ENCODE measurements around the gene MED14. TPM values are rescaled to one million over a fixed set of nuclear protein-coding genes. Genes with fewer than 3 reads are reported as not detected.

Gene MED14
- total and polyA plus RNA-seq, 2 of the 13 experiments (the other 11 are each of a cell fraction or from before 2014, with no cell fraction given) = 10.2 to 16.3 TPM

DNA sequence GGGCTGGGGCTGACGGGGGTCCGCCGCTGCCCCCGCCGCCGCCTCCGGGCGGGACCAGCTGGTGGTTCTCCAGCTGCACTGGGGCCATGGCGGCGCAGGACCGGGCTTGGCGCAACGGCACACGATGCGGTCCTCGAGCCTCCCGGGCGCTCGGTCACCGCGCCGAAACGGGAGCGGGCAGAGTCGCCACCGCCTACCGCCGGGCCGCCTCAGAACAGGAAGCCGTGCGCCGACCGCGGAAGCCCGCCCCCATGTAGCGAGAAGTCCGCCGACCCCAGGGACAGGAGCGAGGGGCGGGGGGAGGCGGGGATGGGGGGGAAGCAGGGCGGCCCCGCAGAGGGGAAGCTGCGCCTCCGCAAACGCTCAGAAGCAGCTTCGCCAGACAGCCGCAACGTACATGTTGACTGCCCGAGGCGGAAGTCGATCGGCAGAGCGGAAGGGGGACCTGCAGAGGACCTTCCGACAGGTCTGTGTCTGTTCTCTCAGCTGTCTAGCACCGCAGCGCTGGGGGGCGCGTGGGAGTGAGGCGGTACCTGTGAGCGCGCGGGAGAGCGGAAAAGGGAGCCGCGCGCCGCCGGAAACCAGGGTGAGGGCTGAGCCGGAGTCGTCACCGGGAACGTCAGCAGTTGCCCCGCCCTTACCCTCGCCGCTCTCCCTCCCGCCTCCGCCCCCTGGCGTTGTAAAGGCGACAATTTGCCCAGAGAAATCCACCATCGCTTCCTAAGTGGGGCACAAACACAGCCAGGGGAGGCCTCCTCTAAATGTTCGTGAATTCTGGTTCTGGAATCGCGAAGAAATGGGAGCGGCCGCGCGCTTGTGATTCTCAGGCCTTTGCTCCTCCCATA lies at the start of gene MED14 (continued):
- TF ChIP-seq, protein P1, sequence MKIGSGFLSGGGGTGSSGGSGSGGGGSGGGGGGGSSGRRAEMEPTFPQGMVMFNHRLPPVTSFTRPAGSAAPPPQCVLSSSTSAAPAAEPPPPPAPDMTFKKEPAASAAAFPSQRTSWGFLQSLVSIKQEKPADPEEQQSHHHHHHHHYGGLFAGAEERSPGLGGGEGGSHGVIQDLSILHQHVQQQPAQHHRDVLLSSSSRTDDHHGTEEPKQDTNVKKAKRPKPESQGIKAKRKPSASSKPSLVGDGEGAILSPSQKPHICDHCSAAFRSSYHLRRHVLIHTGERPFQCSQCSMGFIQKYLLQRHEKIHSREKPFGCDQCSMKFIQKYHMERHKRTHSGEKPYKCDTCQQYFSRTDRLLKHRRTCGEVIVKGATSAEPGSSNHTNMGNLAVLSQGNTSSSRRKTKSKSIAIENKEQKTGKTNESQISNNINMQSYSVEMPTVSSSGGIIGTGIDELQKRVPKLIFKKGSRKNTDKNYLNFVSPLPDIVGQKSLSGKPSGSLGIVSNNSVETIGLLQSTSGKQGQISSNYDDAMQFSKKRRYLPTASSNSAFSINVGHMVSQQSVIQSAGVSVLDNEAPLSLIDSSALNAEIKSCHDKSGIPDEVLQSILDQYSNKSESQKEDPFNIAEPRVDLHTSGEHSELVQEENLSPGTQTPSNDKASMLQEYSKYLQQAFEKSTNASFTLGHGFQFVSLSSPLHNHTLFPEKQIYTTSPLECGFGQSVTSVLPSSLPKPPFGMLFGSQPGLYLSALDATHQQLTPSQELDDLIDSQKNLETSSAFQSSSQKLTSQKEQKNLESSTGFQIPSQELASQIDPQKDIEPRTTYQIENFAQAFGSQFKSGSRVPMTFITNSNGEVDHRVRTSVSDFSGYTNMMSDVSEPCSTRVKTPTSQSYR (CRISPR knock-in tag; IDR thresholded peaks at IDR 0.05; ENCODE audit: borderline replicate concordance) = no peak
- TF ChIP-seq ZNF484 (CRISPR knock-in tag; IDR thresholded peaks at IDR 0.05; ENCODE audit: borderline replicate concordance, low read depth) = no peak
- TF ChIP-seq ZNF512B (CRISPR knock-in tag; IDR thresholded peaks at IDR 0.05; ENCODE audit: borderline replicate concordance) = no peak
- TF ChIP-seq ZBTB1 (CRISPR knock-in tag; IDR thresholded peaks at IDR 0.05; ENCODE audit: borderline replicate concordance) = no peak
- no peak for TF ChIP-seq PAWR (CRISPR knock-in tag; IDR thresholded peaks at IDR 0.05; ENCODE audit: borderline replicate concordance)
- TF ChIP-seq, protein P2, sequence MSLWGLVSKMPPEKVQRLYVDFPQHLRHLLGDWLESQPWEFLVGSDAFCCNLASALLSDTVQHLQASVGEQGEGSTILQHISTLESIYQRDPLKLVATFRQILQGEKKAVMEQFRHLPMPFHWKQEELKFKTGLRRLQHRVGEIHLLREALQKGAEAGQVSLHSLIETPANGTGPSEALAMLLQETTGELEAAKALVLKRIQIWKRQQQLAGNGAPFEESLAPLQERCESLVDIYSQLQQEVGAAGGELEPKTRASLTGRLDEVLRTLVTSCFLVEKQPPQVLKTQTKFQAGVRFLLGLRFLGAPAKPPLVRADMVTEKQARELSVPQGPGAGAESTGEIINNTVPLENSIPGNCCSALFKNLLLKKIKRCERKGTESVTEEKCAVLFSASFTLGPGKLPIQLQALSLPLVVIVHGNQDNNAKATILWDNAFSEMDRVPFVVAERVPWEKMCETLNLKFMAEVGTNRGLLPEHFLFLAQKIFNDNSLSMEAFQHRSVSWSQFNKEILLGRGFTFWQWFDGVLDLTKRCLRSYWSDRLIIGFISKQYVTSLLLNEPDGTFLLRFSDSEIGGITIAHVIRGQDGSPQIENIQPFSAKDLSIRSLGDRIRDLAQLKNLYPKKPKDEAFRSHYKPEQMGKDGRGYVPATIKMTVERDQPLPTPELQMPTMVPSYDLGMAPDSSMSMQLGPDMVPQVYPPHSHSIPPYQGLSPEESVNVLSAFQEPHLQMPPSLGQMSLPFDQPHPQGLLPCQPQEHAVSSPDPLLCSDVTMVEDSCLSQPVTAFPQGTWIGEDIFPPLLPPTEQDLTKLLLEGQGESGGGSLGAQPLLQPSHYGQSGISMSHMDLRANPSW (CRISPR knock-in tag; IDR thresholded peaks at IDR 0.05; ENCODE audit: borderline replicate concordance) = no peak
- TF ChIP-seq ATRX (CRISPR knock-in tag; IDR thresholded peaks at IDR 0.05; ENCODE audit: borderline replicate concordance) = no peak
- no peak for TF ChIP-seq ASH2L (IDR thresholded peaks at IDR 0.05; ENCODE audit: insufficient read length, low read depth, low read length)
- TF ChIP-seq ZNF441 (CRISPR knock-in tag; IDR thresholded peaks at IDR 0.05; ENCODE audit: borderline replicate concordance) = no peak
- 0 out of 2 replicates have a peak, but pooled peaks have one; percentile 21 for TF ChIP-seq MEF2D (CRISPR knock-in tag; IDR thresholded peaks at IDR 0.05)
- TF ChIP-seq GATAD1 (CRISPR knock-in tag; IDR thresholded peaks at IDR 0.05) = peak; percentile 78
- TF ChIP-seq ZMYM2 (CRISPR knock-in tag; IDR thresholded peaks at IDR 0.05) = no peak
- no peak for TF ChIP-seq KLF11 (CRISPR knock-in tag; IDR thresholded peaks at IDR 0.05)
- TF ChIP-seq PHF20 (CRISPR knock-in tag; IDR thresholded peaks at IDR 0.05) = peak; percentile 74
- no peak for TF ChIP-seq ZNF17 (CRISPR knock-in tag; IDR thresholded peaks at IDR 0.05)
- no peak for TF ChIP-seq ZFP36 (IDR thresholded peaks at IDR 0.05; ENCODE audit: borderline replicate concordance, low read depth, low read length, partially characterized antibody)
- TF ChIP-seq ZNF451 (CRISPR knock-in tag; IDR thresholded peaks at IDR 0.05) = 0 out of 2 replicates have a peak, but pooled peaks have one; percentile 29
- peak; percentile 26; the same call in 1 of the 2 replicates for TF ChIP-seq ZNF264 (CRISPR knock-in tag; IDR thresholded peaks at IDR 0.05)
- no peak for TF ChIP-seq SP140L (CRISPR knock-in tag; IDR thresholded peaks at IDR 0.05; ENCODE audit: borderline replicate concordance)

Measured in HepG2 (cell line).